Loucy (cell line): ENCODE results near the gene FAM168B.
A peak's percentile ranks its signal among the peaks of the same experiment; 100 is the strongest.

Experiments
- H2AFZ ChIP-seq: fragments of 200-600 bp; sonication (generic); 2 replicates; pipeline ENCODE4 v1.6.0; 2016; ENCODE audit warnings: antibody characterized with exemption, mild to moderate bottlenecking, low read length, moderate library complexity
- H3F3A ChIP-seq: fragments of 200-600 bp; 2 replicates; pipeline ENCODE4 v1.6.0; 2016; ENCODE audit warnings: antibody characterized with exemption, low read depth, mild to moderate bottlenecking
- H3K27me3 ChIP-seq: fragments of 200-600 bp; sonication (generic); 2 replicates; pipeline ENCODE4 v1.6.1; 2014; ENCODE audit warnings: low read length, mild to moderate bottlenecking; ENCODE audit not compliant: insufficient read depth, poor library complexity, severe bottlenecking
- H3K36me3 ChIP-seq: fragments of 200-600 bp; sonication (generic); 2 replicates; pipeline ENCODE4 v1.6.1; 2016; ENCODE audit warnings: low read length; ENCODE audit not compliant: insufficient read depth
- H3K4me1 ChIP-seq: fragments of 200-600 bp; sonication (generic); 2 replicates; pipeline ENCODE4 v1.5.1; 2014; ENCODE audit warnings: low read length, mild to moderate bottlenecking; ENCODE audit not compliant: insufficient read depth, poor library complexity, severe bottlenecking
- H3K4me2 ChIP-seq: fragments of 200-600 bp; sonication (generic); 2 replicates; pipeline ENCODE4 v1.6.0; 2014; ENCODE audit warnings: antibody characterized with exemption, low read length, low read depth, mild to moderate bottlenecking; ENCODE audit not compliant: poor library complexity, severe bottlenecking
- H3K4me3 ChIP-seq: fragments of 200-600 bp; sonication (generic); 2 replicates; pipeline ENCODE4 v1.5.1; 2014; ENCODE audit warnings: low read length, mild to moderate bottlenecking, mixed read lengths; ENCODE audit not compliant: poor library complexity, severe bottlenecking
- H3K79me2 ChIP-seq: fragments of 200-600 bp; sonication (generic); 2 replicates; pipeline ENCODE4 v1.6.1; 2014; ENCODE audit warnings: low read length; ENCODE audit not compliant: insufficient read depth
- H3K9ac ChIP-seq: fragments of 200-600 bp; sonication (generic); 2 replicates; pipeline ENCODE4 v1.6.0; 2014; ENCODE audit warnings: mild to moderate bottlenecking, low read depth, low read length, moderate library complexity; ENCODE audit not compliant: poor library complexity, severe bottlenecking
- H3K9me2 ChIP-seq: fragments of 200-600 bp; sonication (generic); replicated peaks from 2 replicates; pipeline ENCODE4 v1.6.1; 2016; ENCODE audit warnings: low read depth, low read length, mixed read lengths
- H3K9me3 ChIP-seq: fragments of 200-600 bp; sonication (generic); 2 replicates; pipeline ENCODE4 v1.6.1; 2014; ENCODE audit warnings: mild to moderate bottlenecking, antibody characterized with exemption, low read length, low read depth; ENCODE audit not compliant: insufficient read depth
- H4K20me1 ChIP-seq: fragments of 200-600 bp; sonication (generic); 2 replicates; pipeline ENCODE4 v1.6.0; 2014; ENCODE audit warnings: antibody characterized with exemption, low read length, mild to moderate bottlenecking; ENCODE audit not compliant: insufficient read depth, poor library complexity, severe bottlenecking
- EZH2phosphoT487 ChIP-seq: fragments of 200-600 bp; IDR thresholded peaks from 2 replicates; pipeline ENCODE4 v1.6.1; 2018; ENCODE audit warnings: antibody characterized with exemption, mild to moderate bottlenecking, moderate library complexity, borderline replicate concordance
- TF ChIP-seq, protein P1 (sequence below): fragments of 200-600 bp; sonication (generic); conservative IDR thresholded peaks from 2 replicates; pipeline ENCODE4 v1.5.1; 2014; ENCODE audit warnings: mild to moderate bottlenecking, antibody characterized with exemption, low read length

Gene FAM168B

DNA sequence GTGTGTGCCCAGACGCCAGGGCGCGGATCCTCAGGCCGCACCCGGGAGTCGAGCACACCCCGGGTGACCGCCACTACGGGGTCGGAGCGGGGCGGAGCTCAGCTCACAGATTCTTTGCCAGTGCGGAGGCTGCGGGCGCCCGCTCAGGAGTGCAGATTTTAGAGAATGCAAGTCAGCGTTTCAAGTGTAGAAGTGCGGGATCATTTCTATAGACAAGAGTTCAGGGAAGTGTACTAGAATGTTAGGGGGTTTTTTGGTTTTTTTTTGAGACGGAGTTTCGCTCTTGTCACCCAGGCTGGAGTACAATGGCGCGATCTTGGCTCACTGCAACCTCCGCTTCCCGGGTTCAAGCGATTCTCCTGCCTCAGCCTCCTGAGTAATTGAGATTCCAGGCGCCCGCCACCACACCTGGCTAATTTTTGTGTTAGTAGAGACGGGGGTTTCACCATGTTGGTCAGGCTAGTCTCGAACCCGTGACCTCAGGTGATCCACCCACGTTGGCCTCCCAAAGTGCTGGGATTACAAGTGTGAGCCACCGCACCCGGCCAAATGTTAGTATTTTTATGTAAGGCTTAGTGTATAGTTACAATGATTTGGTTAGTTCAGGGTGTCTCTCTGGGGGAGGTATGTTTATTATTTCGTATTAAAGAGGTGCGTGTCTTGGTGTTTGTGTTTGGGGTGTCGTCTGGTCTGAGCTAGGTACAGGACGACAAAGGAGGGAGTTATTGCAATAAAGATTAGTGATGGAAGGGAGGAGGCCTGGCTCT is 619 bp upstream of the FAM168B start:
- Histone ChIP-seq H3K4me2 (peak overlapping the region; percentile 56), H3K4me1 (peaks cover 7% of the 10 kb centered on the region), H3K9me3 (no peaks in the 10 kb centered on the region), H3K9me2 (no peaks in the 10 kb centered on the region), H3K4me3 (peak overlapping the region; percentile 94), H2AFZ (peak overlapping the region; percentile 99), H3K36me3 (no peaks in the 10 kb centered on the region), H3F3A (no peaks in the 10 kb centered on the region), H3K79me2 (peaks cover 44% of the 10 kb centered on the region), H3K9ac (peak overlapping the region; percentile 87), H3K27me3 (no peaks in the 10 kb centered on the region), H4K20me1 (peaks cover 38% of the 10 kb centered on the region)
- no peak for TF ChIP-seq EZH2phosphoT487
- TF ChIP-seq, protein P1, sequence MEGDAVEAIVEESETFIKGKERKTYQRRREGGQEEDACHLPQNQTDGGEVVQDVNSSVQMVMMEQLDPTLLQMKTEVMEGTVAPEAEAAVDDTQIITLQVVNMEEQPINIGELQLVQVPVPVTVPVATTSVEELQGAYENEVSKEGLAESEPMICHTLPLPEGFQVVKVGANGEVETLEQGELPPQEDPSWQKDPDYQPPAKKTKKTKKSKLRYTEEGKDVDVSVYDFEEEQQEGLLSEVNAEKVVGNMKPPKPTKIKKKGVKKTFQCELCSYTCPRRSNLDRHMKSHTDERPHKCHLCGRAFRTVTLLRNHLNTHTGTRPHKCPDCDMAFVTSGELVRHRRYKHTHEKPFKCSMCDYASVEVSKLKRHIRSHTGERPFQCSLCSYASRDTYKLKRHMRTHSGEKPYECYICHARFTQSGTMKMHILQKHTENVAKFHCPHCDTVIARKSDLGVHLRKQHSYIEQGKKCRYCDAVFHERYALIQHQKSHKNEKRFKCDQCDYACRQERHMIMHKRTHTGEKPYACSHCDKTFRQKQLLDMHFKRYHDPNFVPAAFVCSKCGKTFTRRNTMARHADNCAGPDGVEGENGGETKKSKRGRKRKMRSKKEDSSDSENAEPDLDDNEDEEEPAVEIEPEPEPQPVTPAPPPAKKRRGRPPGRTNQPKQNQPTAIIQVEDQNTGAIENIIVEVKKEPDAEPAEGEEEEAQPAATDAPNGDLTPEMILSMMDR: no peak

DNA sequence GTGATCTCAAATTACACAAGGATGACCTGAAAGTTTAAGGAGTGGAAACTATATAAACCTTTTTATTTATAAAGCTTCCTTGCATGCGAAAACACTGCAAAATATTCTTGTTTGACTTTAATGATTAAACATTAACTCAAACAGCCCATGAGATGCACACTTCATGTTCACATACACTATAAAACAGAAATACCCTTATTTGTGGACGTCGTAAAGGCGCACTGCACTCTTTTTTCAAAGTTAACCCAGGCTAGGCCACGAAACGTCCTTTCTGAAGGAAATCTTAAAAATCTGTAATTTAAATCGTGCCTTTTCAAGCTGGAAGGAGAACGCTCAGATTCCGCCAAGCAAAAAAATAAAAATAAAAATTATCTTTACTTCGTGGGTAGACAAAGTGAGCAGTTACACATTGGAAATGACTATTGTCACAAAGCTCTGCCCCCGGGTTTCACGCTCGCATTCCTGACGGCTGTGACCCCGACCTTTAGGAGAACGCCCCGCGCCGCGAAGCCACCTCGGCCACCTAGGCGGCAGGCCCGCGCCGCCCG is 728 bp downstream of the FAM168B start:
- Histone ChIP-seq H3K79me2 (peaks cover 57% of the 10 kb centered on the region), H2AFZ (no peak overlapping the region)

DNA sequence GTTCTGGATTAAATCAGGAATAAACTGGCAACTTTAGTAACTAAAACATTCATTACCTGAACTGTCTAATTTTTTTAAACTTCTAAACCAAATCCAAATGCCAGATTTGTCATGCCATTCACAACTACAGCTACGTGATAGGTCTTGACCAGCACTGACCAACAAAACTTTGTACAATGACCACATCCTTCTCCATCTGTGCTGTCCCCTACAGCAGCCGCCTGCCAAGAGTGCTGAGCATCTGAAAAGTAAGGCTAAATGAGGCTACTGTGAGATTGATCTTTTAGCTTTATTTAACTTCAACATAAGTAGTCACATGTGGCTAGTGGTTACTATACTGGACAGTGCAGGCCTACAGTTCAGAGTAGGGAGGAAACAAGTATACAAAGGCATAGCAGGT is 7.6 kb downstream of the FAM168B start:
- Histone ChIP-seq H2AFZ (no peak overlapping the region), H3K27me3 (no peaks in the 10 kb centered on the region), H3K9ac (peak overlapping the region; percentile 24), H3K4me3 (peak overlapping the region; percentile 11), H3K4me2 (peak overlapping the region; percentile 59), H3K9me3 (no peaks in the 10 kb centered on the region), H4K20me1 (peaks cover 88% of the 10 kb centered on the region), H3K79me2 (peaks cover 99% of the 10 kb centered on the region), H3K4me1 (peaks cover 32% of the 10 kb centered on the region), H3F3A (no peaks in the 10 kb centered on the region), H3K36me3 (peaks cover 37% of the 10 kb centered on the region), H3K9me2 (no peaks in the 10 kb centered on the region)
- TF ChIP-seq EZH2phosphoT487: no peak
- TF ChIP-seq, protein P1: no peak

More for the DNA sequence above, 728 bp downstream of the FAM168B start:
- no peaks in the 10 kb centered on the region for H3F3A ChIP-seq
- peaks cover 8% of the 10 kb centered on the region; the same call in 1 of the 2 replicates for H3K36me3 ChIP-seq
- peaks cover 51% of the 10 kb centered on the region for H4K20me1 ChIP-seq
- H3K9me3 ChIP-seq: no peaks in the 10 kb centered on the region
- peak overlapping the region; percentile 74 for H3K4me2 ChIP-seq
- TF ChIP-seq, protein P1: no peak
- no peak for TF ChIP-seq EZH2phosphoT487
- peaks cover 19% of the 10 kb centered on the region for H3K4me1 ChIP-seq
- no peaks in the 10 kb centered on the region for H3K27me3 ChIP-seq
- peak overlapping the region; percentile 94 for H3K4me3 ChIP-seq
- H3K9me2 ChIP-seq: no peaks in the 10 kb centered on the region
- peak overlapping the region; percentile 87 for H3K9ac ChIP-seq
